Activated CD8-positive, alpha-beta memory T cell treated with anti-CD3 and anti-CD28 coated beads for 48 hours (primary cell): ENCODE measurements around the gene GTF2H2C_2.
"Not testable (repeated sequence)": the region's sequence is repeated elsewhere in the genome, so short reads cannot be mapped to it uniquely, and the experiment has no call there.

Source experiments
- DNase-seq, 3 experiments: peaks; one replicate each; pipeline ENCODE4 v3.0.0-alpha.2; 2020; ENCODE audit warnings: low read depth in 2 of 3, low spot score in 2 of 3

GTF2H2C_2 gene

DNA sequence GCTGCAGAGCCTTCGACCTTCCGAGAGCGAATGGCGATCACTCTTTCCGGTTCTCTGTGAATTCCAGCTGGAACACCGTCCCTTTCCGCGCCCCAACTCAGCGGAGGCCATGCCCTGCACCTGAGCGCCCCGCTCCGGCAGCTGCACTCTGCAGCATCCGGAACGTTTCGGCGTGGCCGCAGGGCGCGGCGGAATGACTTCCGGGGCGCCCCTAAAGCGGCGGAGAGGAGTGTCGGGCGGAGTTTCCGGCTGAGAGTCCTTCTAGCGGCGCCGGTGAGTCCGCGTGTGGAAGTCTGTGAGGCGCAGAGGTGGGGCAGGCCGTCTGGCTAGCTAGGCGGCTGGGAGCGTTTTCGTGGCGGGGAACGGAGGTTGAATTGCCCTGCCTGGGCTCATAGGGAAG lies at the start of gene GTF2H2C_2:
Gene GTF2H2C_2, plus strand, starts transcription at position 252 of the 400 bp plus-strand sequence.
- DNase-seq = not testable (repeated sequence)

- peak in 1 of 3 experiments; percentile 22 for DNase-seq
Measured at GRCh38 chr5:70400984-70401686, 14.0 kb upstream of the GTF2H2C_2 start.

- not testable (repeated sequence) for DNase-seq
Measured at GRCh38 chr5:70421322-70421721, 6.2 kb downstream of the GTF2H2C_2 start.

GRCh38 chr5:70423215-70423614 lies 8.0 kb downstream of the GTF2H2C_2 start:
- not testable (repeated sequence) for DNase-seq

- DNase-seq = not testable (repeated sequence)
Measured at GRCh38 chr5:70438518-70438917, 23.4 kb downstream of the GTF2H2C_2 start.

- DNase-seq = not testable (repeated sequence)
Measured at GRCh38 chr5:70449565-70449964, 34.4 kb downstream of the GTF2H2C_2 start.

DNA sequence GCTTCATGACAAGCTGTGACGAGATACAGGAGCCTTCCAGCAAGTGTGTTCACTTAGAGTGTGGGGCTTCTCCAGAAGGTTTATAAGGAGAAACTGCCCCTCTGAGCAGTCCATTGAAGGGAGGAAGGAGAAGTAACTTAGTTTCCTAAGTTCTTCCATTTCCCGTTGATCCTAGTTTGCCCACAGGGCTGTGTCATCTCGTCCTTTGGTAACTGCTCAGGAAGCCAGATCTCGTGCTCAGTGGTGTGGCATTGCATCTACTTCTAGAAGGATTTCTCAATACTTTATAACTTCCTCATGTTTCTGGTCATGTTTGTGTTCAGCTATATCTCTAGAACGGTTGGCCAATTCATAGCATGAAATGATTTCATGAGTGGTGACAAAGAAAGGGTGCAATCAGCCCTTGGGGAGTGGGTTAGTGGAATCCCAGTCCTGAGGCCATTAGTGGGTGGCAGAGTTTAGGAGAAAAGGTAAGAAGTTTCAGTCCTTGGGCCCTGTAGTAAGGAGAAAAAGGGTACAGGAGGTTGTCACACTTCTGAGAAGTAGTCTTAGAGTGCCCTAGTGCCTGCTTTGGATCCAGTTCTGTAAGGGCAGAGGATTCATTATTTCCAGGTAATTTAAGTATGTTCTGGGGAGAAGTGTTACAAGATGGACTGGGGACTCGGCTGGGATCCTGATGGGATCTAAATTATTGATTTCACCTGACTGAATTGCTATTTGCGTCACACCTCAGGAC lies 36.2 kb downstream of the GTF2H2C_2 start:
- not testable (repeated sequence) for DNase-seq

DNA sequence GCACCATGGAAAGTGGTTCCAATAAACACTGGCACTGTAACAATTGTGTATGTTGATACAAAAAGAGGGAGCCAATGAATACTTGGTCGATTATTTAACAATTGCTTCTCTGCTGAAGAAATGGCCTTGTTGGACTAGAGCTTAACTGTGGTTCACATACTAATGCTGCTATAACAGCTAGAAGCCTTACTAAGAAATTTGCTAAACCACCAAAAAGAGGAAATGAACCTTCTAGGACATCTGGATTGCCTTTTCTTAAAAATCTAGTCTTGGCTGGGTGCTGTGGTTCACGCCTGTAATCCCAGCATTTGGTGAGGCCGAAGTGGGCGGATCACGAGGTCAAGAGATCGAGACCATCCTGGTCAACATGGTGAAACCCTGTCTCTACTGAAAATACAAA lies 41.9 kb downstream of the GTF2H2C_2 start:
- not testable (repeated sequence) for DNase-seq

DNA sequence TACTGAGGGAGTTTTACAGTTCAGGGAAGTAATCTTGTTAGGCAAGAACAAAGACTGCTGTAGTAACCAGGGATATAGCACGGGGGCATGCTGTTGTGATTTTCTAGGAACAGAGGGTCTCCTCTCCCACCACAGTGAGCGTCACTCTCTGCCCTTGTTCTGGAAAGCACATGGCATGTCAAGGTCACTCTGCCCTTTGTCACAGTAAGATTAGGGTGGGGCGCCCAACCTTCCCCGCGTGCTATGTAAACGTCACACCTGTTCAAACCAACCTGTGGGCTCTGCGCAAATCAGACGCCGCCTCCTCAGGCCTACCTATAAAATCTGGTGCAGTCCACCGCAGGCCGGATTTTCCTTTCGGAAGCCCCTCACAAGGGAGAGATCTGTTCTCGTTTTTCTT lies 44.0 kb downstream of the GTF2H2C_2 start:
- DNase-seq = not testable (repeated sequence)

GRCh38 chr5:70461984-70462383 lies 46.8 kb downstream of the GTF2H2C_2 start:
- not testable (repeated sequence) for DNase-seq

- not testable (repeated sequence) for DNase-seq
Measured at GRCh38 chr5:70464019-70464637, 49.0 kb downstream of the GTF2H2C_2 start.

DNA sequence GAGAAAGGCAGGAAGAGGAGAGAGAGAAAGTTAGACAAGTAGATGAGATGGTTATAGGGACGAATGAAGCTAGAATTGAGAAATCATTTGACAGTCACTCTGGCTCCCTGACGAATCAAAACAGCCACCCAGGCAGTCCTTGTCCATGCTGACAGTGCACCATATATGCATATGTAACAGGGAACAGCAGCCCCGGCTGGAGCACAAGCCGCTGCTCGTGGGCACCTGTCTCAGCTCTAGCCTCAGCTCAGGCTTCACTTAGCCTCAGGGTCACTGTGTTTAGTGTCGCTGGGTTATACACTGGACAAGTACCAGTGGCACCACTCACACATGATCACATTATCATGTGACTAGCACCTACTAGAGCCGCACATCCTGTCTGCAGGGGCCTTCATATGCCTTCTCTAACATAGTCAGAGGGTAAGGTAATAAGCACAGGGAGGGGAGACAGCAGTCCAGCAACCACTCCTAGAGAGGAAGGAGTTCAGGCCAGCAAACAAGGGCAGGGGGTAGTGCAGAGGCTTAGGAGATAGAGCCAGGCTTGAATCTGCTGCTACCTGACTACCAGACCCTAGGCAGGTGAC lies 54.9 kb downstream of the GTF2H2C_2 start:
- DNase-seq = not testable (repeated sequence)
